GM20000 (cell line): Measurements from ENCODE around the gene DPF3.

Experiments used
- DNase-seq: peaks from one replicate; pipeline ENCODE4 v3.0.0; 2012; ENCODE audit warnings: low spot score
- TF ChIP-seq, protein P1 (sequence below): IDR thresholded peaks from 2 replicates; pipeline ENCODE4 v1.5.1; 2012; ENCODE audit warnings: mild to moderate bottlenecking, control low read depth; ENCODE audit errors: extremely low read depth, missing control alignments

The DPF3 gene

DNA sequence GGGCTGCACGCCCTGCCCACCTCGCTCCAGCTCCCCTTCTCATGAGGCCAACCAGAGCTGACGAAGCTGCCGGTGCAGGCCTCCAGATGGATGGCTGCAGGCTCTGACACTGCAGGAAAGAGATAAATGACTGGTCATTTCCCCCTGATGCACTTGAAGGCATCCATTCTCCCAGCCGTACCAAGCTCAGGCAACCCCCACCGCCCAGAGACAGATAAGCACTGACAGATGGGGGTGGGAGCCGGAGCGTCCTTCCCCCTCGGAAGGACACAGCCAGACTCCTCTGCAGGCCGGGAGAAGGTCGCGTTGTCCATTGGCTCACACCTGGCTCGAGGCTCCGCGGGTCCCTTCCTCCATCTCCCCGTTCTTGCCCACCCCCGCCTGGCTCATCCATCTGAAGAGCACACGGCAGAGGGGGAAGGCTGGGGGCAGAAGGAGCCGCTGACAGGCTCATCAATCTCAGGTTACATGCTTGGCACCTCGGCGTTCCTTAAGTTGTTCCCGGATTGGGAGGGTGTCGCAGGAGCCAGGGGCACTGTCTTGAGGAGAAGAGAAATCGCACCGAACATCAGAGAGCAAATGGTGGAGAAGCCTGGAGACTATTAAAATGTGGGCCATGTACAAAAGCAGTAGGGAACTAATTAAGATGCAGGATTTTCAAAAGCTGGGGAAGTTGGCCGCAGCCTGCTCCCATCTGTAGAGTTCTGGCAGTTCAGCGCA lies 151.6 kb downstream of the DPF3 start:
- TF ChIP-seq, protein P1, sequence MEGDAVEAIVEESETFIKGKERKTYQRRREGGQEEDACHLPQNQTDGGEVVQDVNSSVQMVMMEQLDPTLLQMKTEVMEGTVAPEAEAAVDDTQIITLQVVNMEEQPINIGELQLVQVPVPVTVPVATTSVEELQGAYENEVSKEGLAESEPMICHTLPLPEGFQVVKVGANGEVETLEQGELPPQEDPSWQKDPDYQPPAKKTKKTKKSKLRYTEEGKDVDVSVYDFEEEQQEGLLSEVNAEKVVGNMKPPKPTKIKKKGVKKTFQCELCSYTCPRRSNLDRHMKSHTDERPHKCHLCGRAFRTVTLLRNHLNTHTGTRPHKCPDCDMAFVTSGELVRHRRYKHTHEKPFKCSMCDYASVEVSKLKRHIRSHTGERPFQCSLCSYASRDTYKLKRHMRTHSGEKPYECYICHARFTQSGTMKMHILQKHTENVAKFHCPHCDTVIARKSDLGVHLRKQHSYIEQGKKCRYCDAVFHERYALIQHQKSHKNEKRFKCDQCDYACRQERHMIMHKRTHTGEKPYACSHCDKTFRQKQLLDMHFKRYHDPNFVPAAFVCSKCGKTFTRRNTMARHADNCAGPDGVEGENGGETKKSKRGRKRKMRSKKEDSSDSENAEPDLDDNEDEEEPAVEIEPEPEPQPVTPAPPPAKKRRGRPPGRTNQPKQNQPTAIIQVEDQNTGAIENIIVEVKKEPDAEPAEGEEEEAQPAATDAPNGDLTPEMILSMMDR = no peak
- no peak for DNase-seq

DNA sequence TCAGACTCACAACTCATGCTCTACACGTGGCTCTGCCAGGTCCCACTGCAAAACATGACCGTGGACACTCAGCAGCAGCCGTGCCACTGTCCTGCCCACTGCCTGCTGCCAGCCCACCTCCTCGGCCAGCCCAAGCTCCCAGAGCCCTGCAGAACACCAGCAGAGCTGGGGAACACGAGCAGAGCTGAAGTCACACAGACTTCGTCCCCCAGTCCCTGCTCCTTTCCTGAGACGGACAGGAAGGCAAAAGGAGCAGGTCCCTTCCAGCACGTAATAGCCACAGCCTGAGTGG lies 152.1 kb downstream of the DPF3 start:
- TF ChIP-seq, protein P1 = no peak
- DNase-seq = no peak

DNA sequence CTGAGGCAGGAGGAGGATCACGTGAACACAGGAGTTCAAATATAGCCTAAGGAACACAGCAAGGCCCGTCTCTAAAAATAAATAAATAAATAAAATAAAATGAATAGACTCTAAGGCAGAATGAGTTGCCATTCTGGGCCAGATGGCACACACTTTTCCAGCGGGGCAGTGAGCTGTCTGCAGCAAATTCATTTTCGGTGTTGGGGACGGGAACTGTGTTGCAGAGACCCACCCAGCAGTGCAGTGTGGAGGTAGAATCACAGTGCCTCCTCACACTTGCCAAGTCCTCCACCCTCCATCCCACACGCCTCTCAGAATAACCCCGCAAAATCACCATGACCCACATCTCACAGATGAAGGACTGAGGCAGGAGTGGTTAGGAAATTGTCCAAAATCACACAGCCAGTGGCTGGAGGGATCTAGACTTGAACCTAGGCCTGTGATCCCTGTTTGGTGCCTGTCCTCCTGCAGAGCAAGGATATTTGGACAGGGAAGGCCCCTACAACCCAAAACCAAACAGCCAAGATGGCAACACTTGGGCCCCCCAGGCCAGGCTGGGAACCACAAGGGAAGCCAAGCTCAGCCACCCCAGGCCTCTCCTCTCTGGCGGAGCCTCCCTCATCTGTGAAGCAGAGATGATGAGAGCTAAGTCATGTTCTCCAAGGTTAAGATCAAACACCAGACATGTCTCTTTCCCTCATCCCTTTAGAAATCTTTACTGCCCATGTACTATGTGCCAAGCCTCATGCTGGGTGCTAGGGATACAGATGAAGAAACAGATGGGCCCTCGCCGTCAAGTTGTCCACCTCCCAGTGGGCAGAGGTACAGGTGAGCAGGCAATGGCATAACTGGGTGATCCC lies 152.7 kb downstream of the DPF3 start:
- DNase-seq = no peak
- TF ChIP-seq, protein P1 = no peak

DNA sequence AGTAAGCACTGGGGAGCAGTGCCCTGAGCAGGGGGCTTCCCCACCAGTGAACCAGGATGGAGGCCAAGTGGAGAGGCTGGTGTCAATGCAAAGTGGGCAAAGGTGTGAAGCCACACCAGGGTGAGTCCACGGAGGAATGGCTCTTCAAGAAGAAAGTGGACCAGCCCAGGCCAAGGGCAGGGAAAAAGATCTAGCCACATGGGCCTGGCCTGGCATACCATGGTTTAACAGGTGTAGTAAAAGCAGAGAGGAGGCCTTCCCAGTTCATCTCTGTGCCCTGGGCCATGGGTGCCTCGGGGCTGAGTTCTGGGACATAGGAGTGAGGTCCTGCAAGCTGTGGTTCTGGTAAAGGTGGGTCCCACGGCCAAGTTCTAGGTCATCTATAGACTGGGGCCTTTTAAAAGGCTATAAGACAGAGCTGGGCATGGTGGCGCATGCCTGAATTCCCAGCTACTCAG lies 153.4 kb downstream of the DPF3 start:
- no peak for DNase-seq
- TF ChIP-seq, protein P1 = no peak

DNA sequence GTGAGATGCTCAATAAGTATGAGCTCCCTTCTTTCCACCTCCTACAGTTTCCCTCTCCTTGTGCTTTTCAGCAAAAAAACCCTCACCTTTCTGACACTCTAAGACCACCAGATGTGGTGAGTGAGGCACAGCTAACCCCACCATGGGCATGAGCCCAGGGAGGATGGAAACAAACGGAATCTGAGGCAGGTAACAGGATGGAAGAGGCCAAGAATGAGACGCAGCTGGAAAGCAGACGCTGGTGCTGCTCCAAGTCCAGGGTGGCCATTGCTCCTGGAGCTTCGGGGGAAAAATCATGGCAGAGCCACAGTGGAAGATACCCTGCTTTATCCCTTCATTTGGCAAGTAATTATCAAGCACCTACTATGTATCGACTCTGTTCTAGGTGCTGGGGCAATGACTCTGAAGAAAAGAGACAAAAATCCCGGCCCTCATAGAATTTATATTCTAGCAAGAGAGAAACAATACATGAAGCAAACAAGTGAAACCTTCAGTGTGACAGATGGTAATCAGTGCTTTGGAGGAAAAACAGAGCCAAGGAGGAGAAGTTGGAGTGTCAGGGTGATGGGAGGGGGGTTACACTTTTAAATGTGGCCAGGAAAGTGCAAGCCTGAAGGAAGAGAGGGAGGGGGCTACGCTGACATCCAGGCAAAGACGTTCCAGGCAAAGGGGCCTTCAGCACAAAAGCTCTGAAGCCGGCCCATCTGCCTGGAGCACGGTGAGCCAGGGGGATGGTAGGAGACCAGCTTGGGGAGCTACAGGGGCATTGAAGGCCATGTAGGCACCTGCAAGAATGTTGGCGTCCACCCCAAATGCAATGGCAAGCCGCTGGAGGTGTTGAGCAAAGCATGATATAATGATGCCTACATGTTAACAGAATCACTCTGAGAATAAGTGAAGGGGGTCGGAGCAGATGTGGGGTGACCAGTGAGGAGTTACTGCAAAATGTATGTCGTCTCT lies 154.2 kb downstream of the DPF3 start:
- TF ChIP-seq, protein P1 = no peak
- DNase-seq = no peak

DNA sequence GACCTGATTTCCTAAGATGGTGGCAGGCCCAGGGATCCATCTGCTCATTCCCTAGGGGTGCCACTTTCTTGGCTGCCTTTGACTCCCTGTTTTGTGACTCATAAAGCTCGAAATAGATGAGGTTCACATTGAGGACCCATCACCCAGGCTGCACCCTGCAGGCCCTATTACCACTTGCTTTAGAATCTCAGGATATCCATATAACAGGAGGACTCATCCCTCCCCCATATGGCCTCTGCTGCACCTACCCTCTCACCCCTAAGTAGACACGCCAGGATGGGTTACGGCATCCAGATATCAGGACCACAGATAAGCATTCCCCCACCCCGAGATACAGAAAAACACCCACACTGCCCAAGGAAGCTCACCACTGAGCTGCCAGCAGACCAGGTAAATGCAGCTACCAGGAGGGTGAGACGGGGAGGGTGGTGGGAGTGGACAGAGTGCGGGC lies 155.7 kb downstream of the DPF3 start:
- DNase-seq = no peak
- TF ChIP-seq, protein P1 = no peak
